CD4-positive, alpha-beta T cell treated with Interleukin-1 beta for 1 hour (primary cell): ENCODE measurements around the gene C18orf63.
"Not testable (repeated sequence)": the region's sequence is repeated elsewhere in the genome, so short reads cannot be mapped to it uniquely, and the experiment has no call there.

Experiments used
- DNase-seq, 2 donors: peaks; one replicate each; pipeline ENCODE4 v3.0.0-alpha.2; 2020 to 2022

The C18orf63 gene

GRCh38 chr18:74315464-74316256 lies at the start of gene C18orf63:
Gene C18orf63 (plus strand): TSS chr18:74315839. CDS start chr18:74317866, 2,027 bp downstream.
- no peak for DNase-seq

GRCh38 chr18:74266161-74266560 lies 49.5 kb upstream of the C18orf63 start:
- no peak for DNase-seq

- no peak for DNase-seq
These were observed 47.5 kb upstream of the C18orf63 start for GRCh38 chr18:74268175-74268574.

GRCh38 chr18:74268933-74269620 lies 46.6 kb upstream of the C18orf63 start:
- no peak for DNase-seq

- no peak for DNase-seq
These were observed 44.0 kb upstream of the C18orf63 start for GRCh38 chr18:74271635-74272034.

- no peak for DNase-seq
These were observed 42.2 kb upstream of the C18orf63 start for GRCh38 chr18:74273394-74273793.

GRCh38 chr18:74274700-74275099 lies 40.9 kb upstream of the C18orf63 start:
- no peak for DNase-seq

- no peak for DNase-seq
These were observed 39.9 kb upstream of the C18orf63 start for GRCh38 chr18:74275736-74276135.

GRCh38 chr18:74276609-74277008 lies 39.0 kb upstream of the C18orf63 start:
- DNase-seq: no peak

GRCh38 chr18:74277296-74277695 lies 38.3 kb upstream of the C18orf63 start:
- no peak for DNase-seq

- DNase-seq: no peak
These were observed 37.6 kb upstream of the C18orf63 start for GRCh38 chr18:74278058-74278457.

GRCh38 chr18:74278983-74279382 lies 36.7 kb upstream of the C18orf63 start:
- DNase-seq: no peak

GRCh38 chr18:74281011-74281979 lies 34.3 kb upstream of the C18orf63 start:
- no peak for DNase-seq

- no peak for DNase-seq
These were observed 33.5 kb upstream of the C18orf63 start for GRCh38 chr18:74281980-74282754.

- no peak for DNase-seq
These were observed 32.7 kb upstream of the C18orf63 start for GRCh38 chr18:74282755-74283554.

GRCh38 chr18:74283646-74284045 lies 32.0 kb upstream of the C18orf63 start:
- no peak for DNase-seq

GRCh38 chr18:74284191-74284979 lies 31.3 kb upstream of the C18orf63 start:
- DNase-seq: no peak

- DNase-seq: no peak
These were observed 30.7 kb upstream of the C18orf63 start for GRCh38 chr18:74284980-74285355.

GRCh38 chr18:74285583-74285982 lies 30.1 kb upstream of the C18orf63 start:
- not testable (repeated sequence) for DNase-seq

GRCh38 chr18:74286106-74286855 lies 29.4 kb upstream of the C18orf63 start:
- DNase-seq: no peak
